ENCODE results near the gene SFTPD.

SFTPD gene

DNA sequence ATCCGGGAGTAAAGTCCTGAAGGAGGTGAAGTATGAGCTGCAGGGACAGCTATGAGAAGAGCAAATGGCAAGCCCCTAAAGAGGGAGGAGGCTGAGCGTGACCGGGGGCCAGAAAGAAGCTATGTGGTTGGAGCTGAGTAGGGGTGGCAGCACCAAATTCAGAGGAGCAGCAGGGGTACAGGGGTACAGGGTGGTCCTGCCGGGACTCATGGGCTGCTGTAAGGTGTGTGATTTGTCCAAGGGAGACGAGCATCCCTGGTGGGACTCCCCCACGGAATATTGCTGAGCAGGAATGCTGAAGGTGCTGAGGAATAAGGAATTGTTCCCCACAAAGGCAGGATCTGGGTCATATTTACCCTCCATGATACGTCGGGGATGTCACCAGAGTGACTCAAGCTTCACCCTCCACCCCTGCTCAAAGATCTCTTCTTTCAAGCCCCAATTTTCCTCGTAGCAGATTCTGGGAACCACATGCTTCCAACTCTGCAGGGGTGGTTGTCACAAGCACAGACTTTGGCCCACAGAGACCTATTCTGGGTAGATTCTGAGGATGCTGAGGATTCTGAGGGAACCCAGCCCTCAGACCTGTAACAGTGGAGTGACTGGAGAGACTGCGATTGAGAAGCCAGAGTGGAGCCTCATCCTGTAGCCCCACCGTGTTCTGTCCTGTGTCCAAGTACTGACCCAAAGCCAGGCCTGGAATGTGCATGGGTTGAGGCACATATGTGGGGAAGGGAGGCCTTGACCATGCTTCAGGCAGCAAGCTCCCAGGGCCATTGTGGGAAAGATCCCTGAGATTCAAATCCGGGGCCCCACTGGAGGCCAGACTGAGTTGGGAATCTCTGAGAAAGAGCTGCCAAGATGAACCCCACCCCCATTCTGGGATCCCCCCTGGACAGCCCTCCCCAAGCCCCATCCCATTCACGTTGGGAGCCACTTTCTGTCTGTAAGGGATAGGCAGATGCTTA is 4.2 kb downstream of the SFTPD start:
- DNase-seq = no peak

DNA sequence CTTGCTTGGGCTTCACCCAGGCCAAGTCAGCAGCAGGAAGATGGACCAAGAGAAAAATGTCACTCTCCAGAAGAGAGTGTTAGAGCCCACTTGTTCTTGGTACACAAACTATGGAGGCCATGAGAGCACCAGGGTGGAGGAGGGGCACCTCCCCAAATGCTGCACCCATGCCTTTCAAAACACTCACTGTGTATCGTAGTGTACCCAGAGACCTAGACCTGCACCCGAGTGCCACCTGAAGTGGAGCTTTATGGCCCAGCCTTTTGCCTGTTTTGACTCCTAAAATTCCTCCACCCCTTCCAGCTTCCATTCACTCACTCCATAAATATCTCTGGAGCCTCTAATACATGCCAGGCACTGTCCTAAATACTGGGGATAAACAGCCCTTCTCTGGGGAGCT is 5.0 kb downstream of the SFTPD start:
- DNase-seq = no peak

DNA sequence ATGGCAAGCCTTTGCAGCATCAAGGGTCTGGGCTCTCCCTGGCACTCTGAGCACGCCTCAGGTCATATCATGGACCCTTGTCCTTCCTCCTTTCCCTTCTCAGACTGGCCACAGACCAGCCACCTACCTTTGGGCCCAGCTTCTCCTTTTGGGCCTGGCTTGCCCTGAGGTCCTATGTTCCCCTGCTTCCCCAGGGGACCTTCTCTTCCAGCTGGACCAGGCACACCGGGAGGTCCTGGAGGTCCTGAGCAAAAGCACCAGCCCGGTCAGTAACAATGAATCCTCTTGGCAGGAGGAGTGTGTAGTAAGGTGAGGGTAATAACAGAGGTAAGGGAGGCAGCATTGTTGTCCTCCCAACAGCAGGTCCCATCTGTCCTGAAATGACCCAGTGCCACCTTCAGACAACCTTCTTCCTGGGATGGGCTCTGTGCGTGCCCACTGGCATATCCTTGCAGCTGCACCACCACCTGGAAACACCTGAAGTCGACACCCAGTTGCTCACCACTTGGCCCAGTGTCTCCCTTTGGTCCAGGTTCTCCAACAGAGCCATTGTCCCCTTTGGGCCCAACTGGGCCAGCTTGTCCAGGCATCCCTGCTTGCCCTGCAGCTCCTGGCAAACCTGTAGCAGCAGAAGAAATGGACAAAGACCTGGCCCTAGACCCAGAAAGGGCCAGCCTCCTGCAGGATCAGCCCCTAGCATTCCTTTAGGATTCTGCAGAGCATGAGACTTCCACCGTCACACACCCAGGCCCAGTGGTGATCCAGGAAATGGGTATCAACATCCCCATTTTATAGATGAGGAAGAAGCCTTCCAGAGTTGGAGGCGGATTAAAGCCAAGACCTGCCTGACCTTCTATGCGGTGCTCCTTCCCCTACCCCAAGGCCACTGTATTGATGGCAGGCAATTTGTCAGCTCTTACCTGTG is 6.4 kb downstream of the SFTPD start:
- no peak for DNase-seq

DNA sequence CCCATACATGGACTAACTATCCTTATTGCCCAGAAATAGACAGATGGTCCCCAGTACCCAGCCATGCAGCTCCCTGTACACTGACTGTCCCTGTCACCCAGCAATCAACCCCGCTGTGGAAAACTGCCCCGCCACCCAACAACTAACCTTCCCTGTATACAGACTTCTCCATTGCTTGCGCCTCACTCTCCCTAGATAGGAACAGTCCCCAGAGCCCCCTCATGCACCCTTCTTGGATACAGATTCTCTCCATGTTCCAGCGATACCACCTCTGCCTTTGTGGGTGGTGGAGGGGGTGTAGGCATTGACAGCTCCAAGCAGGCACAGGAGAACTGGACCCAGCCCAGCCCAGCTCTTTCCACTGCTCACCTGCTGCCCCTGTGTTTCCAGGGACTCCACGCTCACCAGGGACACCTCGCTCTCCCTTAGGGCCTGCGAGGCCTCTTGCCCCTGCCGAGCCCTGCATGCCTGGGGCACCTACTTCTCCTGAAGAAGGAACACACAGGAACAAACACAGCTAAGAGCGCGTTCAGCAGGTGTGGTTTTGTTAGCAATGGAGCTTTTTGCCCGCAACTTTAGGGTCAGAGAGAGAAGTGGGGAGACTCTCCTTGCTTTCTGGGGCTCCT is 7.2 kb downstream of the SFTPD start:
- no peak for DNase-seq

DNA sequence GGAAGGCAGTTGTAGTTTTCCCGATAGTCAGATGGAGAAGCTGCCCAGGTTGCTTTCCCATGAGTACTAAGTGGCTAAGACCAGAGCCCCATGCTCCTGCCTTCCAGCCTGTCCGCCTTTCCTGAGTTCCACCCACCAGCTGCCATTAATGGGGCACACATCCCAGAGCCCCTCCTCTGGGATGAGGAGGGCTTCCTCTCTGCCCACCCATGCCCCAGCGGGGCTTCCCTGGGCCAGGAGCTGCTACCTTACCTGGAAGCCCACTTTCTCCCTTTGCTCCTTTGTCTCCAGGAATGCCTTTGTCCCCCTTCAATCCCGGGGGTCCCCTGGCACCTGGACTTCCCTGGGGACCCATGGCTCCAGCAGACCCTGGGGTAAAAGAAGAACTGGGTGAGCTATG is 7.8 kb downstream of the SFTPD start:
- no peak for DNase-seq

DNA sequence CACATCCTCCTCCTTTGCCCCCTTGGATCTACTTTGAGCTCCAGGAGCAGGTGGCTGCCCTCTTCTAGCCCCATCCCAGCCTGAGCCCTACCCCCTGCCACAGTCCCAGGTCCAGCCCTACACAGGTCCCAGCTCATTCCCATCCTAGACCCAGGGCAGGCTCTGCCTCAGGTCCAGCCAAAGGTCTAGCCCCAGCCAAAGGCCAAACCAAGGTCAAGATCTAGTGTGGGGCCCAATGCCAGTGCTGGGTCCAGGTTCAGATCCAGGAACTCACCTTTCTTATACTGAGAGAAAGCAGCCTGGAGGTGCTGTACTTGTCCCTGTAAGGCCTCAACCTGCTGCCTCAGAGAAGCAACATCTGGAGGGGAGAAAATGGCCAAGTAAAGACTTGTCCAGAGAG is 8.5 kb downstream of the SFTPD start:
- DNase-seq = no peak

DNA sequence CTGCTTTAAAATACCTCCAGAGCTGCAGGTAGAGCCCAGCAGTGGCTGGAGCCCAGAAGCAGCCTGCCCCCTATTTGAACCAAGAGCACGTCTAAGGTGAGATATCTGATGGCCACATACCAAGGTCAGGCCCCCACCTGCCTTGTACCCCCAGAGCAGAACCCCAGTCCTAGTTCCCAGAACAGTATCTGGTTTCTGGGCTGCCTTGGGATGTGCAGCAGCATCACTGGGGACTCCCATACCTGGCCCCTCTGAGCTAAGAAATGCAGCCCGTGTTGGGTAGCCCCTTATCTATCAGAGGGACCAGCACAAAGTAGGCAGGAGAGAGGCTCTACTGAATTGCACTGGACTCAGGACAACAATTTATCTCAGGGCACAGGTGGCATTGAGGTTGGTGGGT is 8.9 kb downstream of the SFTPD start:
- DNase-seq = no peak

DNA sequence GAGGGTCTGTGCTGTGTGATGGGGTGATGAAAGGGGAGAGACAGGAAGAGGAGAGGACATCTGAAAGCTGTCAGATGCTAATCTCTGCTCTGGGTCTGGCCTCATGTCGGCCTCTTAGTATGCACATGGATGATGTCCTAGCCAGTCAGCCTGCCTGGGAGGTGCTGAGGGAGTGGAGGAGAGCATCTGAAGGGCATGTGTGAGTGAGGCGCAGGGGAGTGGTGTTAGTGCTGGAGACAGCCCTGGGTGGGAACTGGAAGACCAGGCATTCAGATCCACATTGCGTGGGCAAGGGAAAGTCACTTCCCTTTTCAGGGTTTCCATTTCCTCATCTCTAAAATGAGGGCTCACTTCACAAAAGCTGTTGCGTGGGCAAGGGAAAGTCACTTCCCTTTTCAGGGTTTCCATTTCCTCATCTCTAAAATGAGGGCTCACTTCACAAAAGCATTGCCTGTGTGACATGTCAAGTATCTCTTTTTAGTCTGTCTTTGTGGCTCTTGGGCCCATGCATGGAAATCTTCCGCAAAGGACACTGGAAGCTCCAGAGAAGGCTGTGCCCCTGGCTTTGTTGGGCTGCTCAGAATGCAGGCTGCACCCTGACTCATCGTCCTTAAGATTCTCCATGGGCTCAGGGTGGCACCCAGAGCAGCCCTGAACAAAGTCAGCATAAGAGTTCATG is 10.0 kb downstream of the SFTPD start:
- no peak for DNase-seq

DNA sequence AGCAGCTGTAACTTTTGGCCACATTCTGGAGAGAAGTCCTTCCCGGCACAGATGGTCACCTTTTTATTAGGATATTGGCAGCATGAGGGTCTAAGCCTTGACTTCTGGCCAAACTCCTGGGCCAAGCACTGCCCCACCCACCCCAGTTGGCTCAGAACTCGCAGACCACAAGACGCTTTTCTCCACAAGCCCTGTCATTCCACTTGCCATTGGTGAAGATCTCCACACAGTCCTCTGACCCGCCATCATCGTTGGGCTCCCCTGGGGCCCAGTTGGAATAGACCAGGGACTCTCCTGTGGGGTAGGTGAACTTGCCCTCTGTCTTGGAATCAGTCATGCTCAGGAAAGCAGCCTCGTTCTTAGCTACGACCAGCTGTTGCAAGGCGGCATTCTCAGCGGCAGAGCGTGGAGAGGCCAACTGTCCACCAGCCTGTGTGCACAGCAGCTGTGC is 11.2 kb downstream of the SFTPD start:
- no peak for DNase-seq

DNA sequence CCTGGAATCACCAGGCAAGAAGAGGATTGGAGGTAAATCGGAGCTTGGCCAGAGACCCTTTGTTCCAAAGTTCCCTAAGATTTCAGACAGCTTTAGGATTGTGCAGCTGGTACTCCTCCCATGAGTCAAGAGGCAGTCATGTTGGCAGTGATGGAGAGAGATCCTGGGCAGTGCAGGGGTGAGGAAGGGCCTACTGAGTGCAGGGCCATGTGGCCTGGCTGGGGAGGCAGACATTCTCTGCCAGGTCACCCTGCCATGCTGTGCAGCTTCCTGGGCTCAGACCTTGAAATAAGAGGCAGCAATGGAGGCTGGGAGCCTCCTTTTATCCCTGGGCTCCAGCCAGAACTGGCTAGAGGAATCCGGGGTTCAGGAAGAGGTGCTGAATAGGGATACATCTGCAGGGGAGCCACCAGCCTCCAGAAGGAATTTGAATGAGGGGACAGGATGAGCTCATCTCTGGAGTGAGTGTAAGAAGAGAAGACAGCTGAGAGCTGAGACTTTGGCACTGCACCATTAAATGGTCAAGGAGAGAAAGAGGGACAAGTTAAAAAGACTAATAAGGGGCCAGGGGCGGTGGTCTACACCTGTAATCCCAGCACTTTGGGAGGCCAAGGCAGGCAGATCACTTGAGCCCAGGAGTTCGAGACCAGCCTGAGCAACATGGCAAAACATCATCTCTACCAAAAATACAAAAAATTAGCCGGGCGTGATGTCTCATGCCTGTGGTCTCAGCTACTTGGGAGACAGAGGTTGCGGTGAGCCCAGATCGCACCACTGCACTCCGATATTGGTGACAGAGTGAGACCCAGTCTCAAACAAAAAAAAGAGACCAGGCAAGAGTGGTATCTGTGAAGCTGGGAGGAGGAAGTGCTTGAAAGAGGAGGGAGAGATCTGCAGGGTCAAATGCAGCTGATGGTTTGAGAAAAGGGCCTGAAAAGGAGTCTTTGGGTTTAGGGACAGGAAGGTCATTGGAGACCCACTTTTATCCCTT is 12.0 kb downstream of the SFTPD start:
- no peak for DNase-seq

DNA sequence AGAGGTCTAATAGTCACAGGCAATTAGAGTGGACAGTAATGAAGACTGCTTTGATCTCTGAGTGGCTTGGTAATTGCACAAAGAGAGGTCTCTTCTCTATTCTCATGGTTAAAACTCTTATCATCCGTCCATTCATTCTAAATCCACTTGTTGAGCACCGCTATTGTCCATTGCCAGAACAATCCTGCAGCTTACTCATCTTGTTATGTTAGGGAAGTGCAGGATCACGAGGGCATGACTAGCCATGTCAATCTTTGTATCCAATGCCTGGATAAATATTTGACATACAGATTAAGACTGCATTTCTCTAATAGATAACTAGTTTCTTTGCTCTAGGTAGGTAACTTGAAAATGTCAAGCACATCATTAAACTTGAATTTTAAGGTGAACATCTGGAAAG is 14.9 kb downstream of the SFTPD start:
- DNase-seq = no peak

DNA sequence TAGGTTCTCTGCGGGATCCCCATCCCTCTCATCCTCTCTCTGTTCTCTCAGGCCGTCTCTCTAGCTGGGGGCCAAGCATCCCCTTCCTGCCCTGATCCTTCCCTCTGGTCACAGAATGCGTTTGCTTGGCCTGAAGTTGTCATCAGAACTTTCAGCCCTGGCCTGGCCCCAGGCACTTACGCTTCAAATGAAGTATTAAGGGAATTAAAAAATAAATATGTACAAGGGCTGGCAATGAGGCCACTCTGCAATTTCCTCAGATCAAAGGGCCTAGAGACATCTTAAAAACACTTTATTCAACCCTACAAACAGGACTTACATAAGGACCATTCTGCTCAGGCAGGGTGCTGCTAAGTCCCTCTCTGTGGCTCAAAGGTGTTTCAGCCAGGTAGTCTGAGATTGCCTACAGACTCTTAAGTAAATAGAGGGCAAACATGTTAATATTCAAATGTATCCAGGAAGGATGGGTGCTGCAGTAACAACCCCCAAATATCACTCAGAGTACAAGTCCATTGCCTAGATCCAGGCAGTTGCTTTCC is 16.0 kb downstream of the SFTPD start:
- no peak for DNase-seq

DNA sequence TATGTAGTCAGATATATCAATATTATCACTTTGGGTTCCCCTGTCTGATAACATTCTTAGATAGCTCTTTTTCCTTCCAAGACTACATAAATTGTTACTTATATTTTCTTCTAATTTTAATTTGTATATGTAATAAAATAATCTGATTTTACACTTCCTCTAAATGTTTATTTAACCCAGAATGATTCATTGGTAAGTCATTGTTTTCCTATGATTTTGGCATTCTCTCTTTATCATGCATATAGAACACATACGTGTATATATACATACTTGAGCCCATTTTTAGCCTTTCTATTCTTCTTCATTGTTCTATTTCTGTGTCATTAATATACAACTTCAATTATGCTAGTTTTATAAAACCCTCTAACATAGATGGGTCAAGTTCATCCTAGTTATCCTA is 16.6 kb downstream of the SFTPD start:
- no peak for DNase-seq

DNA sequence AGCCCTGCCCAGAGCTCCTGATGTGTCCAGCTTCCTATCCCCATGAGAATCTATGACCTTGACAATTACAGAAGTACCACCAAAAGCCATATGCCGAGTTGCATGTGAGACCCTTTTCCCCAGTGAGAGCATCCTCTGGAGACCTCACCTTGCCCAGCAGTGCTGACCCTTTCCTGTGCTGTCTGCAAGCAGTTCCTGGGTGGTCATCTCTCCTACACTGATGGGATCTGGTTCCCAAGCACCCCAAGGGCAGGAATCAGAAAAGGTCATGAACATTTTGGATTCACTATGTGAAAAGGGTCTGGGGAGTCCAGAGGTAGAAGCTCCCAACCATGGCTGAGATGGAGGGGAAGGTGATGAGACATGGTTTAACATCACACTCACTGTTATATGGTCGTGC is 18.2 kb downstream of the SFTPD start:
- no peak for DNase-seq

DNA sequence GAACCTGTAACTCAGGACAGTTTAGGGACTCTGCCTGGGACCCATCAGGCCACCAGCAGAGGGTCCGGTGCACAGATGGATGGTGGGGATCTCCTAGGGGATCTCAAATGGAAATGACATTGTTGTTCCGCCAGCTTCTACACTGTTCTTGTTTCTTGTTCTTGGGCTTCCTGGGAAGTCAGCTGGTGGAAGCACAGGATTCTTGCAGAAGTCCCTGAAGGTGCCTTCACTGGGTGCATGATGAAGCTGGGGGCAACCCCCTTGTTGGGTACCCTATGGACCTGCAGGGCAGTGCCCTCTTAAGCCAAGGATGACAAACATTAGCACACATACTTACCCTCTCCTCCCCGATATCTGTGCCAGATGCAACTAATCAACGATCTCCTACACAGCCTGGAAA is 18.6 kb downstream of the SFTPD start:
- no peak for DNase-seq

DNA sequence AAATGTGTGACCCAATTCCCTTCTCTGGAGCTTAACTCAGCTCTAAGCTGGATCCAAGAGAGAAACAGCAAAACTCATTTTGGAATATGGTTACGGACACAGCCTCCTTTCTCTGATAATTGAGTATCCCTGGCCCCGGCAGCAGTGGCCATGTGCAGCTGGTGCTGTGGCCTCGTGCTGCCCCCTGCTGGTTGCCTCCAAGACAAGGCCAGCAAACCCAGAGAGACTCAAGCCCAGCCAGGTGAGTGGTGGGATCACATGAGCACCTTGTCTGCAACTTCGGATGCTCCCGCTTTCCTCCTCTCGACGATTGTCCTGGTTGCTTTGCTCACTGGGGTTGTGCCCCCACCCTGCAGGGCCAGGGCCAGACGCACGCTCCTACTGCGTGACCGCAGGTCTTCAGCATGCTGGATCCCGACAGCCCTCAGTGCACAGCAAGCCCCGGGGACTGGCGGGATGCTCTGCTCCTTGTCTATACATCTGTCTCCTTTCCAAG is 19.4 kb downstream of the SFTPD start:
- DNase-seq = peak; percentile 67

DNA sequence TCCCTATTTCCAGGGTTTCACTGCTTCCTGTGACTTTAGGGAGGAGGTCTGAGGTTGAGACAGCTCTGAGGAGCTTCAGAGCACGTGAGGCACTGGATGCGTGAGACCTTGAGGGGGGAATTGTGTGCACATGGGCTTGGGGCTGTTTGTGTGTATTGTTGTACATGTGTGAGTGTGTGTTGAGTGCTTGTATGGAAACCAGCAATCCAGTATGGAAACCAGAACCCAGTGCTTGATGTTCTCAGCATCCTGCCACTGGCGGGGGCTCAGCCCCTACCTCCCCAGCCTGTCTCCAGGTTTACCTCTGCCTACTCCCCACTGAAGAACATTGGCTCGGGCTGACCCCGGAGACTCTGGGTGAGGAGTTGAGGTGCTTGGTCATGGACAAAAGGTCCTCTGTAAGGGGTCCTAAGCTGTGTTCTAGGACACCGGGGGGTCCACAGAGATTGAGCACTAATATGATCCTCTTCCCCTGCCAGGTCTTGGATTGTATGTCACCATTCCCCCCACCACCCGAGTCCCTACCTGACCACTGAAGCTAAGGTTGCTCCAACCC is 20.8 kb downstream of the SFTPD start:
- DNase-seq = no peak

DNA sequence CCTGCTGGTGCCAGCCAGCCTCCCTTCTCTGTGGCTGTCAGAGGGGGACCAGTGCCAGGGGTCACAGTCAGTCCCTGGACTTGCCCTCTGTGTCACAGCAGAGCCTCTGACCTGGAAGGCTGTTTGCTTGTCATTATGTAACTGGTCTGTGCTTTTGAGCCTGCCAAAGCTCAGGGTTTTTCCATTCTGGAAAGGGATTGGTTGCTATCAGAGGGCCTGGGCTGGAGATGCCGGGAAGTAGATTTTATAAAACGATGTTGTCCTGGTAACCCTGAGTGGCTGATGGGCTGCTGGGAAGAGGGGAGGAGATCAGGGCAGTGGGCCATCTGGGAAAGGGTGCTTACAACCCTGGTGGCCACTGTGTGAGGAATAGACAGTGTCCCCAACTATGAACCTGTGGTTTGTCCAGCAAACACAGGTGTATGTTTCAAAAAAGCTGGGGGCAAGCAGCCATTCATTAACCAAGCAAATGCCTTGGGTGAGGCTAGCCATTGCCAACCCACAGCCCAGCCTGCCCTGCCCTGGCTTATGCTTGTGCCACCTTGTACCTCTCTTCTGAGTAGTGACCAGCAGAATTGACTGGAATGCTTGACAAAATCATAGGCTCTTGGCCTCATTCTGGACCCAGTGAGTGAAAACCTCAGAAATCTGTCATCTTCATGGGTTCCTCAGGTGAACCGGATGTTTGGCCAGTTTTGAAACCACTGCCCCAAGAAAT is 21.6 kb downstream of the SFTPD start:
- no peak for DNase-seq

DNA sequence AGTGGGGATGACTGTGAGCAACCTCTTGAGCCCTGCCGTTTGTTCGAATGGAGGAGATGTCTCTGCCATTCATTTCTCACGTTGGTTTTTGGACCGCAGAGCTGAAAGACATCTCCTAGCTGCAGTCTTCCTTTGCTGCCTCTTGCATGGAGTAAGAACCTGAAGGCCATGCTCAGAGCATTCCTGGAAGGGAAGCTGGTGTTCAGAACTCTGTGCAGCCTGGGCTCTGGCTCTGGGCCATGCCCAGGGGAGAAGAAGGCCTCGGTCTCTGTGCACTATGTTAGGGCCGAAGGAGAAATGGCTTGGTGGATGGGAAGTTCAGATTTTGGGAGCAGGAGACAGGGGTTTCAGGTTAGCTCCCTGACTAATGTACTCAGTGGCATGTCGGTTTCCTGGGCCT is 22.9 kb downstream of the SFTPD start:
- no peak for DNase-seq

DNA sequence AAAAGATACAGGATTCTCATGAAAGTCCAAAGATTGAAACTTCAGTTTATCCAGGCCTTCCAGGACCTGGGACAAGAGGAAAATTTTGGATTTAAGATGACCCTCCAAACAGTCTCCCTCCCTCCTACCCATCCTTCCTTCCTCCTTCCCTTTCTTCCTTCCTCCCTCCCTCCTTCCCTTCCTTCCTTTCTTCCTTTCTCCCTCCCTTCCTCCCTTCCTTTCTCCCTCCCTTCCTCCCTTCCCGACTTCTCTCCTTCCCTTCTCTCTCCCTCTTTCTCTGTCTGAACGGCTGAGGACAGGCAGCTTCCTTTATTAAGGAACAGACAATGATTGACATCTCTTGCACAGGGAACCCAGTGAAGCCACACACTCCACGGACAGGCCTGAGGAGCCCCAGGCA is 23.3 kb downstream of the SFTPD start:
- DNase-seq = no peak
